K562 (cell line): ENCODE results near the gene EDDM13. TPM values are rescaled to one million over a fixed set of nuclear protein-coding genes. Genes with fewer than 3 reads are reported as not detected.

Experiments used
- ATAC-seq: fragments of 200-7000 bp; cut with Tn5 transposase; 3 replicates; pipeline ENCODE4 v1.9.1; 2020; ENCODE audit warnings: moderate library complexity
- BruUV-seq: library from RNA; stranded (reverse); fragments of 400-500 nt; replicated peaks from 2 replicates; lab custom pipeline; 2021; lab: Mats Ljungman, UMichigan
- CTCF ChIA-PET: fragments of 300-600 bp; formaldehyde crosslinking; extraction: SDS; loops from one replicate; lab custom pipeline; 2021; ENCODE audit warnings: low intra/inter-chr PET ratio; lab: Yijun Ruan, JAX
- POLR2A ChIA-PET: fragments of 300-600, 350-650 bp; sonication (Branson Sonifier 250); formaldehyde crosslinking; extraction: SDS; loops from one replicate; lab custom pipeline; 2021; ENCODE audit warnings: antibody characterized with exemption, inconsistent platforms; lab: Yijun Ruan, JAX
- DNase-seq, 4 experiments: peaks; one replicate each; pipeline versions ENCODE4 v3.0.0 to v3.0.0-alpha.2; 2011 to 2018; ENCODE audit warnings: low spot score in 3 of 4, mixed read lengths in 3 of 4; ENCODE audit errors: extremely low read depth in 1 of 4
- FAIRE-seq: peaks from 2 replicates; lab custom pipeline; 2011; peaks lifted over from hg19 to GRCh38; lab: Jason Lieb, UNC
- H2AFZ ChIP-seq: 2 replicates; pipeline ENCODE4 v1.6.0; 2011; ENCODE audit warnings: low read depth, low read length, control low read depth, inconsistent platforms
- H3K27ac ChIP-seq: fragments of 200-600 bp; 3 replicates; pipeline ENCODE4 v1.8.0; 2011; ENCODE audit warnings: low read depth, mild to moderate bottlenecking, control low read depth, inconsistent platforms, low read length, moderate library complexity, mixed read lengths; ENCODE audit errors: extremely low read depth
- H3K27me3 ChIP-seq, 2 experiments: fragments of 300-600 bp in 1 of 2; 2 replicates in 1 of 2; 3 replicates in 1 of 2; pipeline versions ENCODE4 v1.6.0 to v1.8.0; 2011; ENCODE audit warnings: inconsistent platforms in 2 of 2, low read length in 2 of 2, mild to moderate bottlenecking in 1 of 2, mixed read lengths in 1 of 2, moderate library complexity in 1 of 2; ENCODE audit not compliant: control insufficient read depth in 2 of 2, insufficient read depth in 2 of 2
- H3K36me3 ChIP-seq: fragments of 300-600 bp; 3 replicates; pipeline ENCODE4 v1.8.0; 2011; ENCODE audit warnings: mild to moderate bottlenecking, low read length, inconsistent platforms; ENCODE audit not compliant: control insufficient read depth, insufficient read depth
- H3K4me1 ChIP-seq, 2 experiments: fragments of 200-600 bp in 1 of 2; replicated peaks in 1 of 2; 2 replicates in 1 of 2; 3 replicates in 1 of 2; pipeline versions ENCODE4 v1.5.1 to v1.8.0; 2011; ENCODE audit warnings: inconsistent platforms in 2 of 2, low read length in 2 of 2, mild to moderate bottlenecking in 1 of 2, mixed read lengths in 1 of 2, moderate library complexity in 1 of 2; ENCODE audit not compliant: control insufficient read depth in 2 of 2, insufficient read depth in 2 of 2
- H3K4me2 ChIP-seq: 2 replicates; pipeline ENCODE4 v1.6.1; 2011; ENCODE audit warnings: low read length, control low read depth, inconsistent platforms, mixed read lengths; ENCODE audit not compliant: insufficient read depth
- H3K4me3 ChIP-seq: fragments of 200-600 bp; sonication (generic), shearing (Covaris generic); 2 replicates; pipeline ENCODE4 v1.5.1; 2016; ENCODE audit warnings: control low read depth, inconsistent platforms
- H3K79me2 ChIP-seq: fragments of 200-600 bp; 3 replicates; pipeline ENCODE4 v1.8.0; 2011; ENCODE audit warnings: low read length, inconsistent platforms; ENCODE audit not compliant: control insufficient read depth, insufficient read depth
- H3K9ac ChIP-seq, 2 experiments: 2 replicates each; pipeline versions ENCODE4 v1.6.0 to v1.6.1; 2011; ENCODE audit warnings: low read depth in 2 of 2, low read length in 2 of 2, control low read depth in 1 of 2, inconsistent platforms in 1 of 2, mild to moderate bottlenecking in 1 of 2, mixed read lengths in 1 of 2; ENCODE audit not compliant: insufficient read depth in 1 of 2
- H3K9me1 ChIP-seq: one replicate; pipeline ENCODE4 v1.6.0; 2011; ENCODE audit warnings: inconsistent platforms, mild to moderate bottlenecking, low read length, moderate library complexity; ENCODE audit not compliant: control insufficient read depth, insufficient read depth
- H3K9me3 ChIP-seq: replicated peaks from 2 replicates; pipeline ENCODE4 v1.5.1; 2011; ENCODE audit warnings: low read depth, low read length, inconsistent platforms; ENCODE audit not compliant: control insufficient read depth, insufficient read depth
- H4K20me1 ChIP-seq: replicated peaks from 2 replicates; pipeline ENCODE4 v1.6.1; 2011; ENCODE audit warnings: low read length, inconsistent platforms, mixed read lengths; ENCODE audit not compliant: control insufficient read depth, insufficient read depth
- BRCA1 ChIP-seq, 2 experiments: fragments of 450-650 bp in 1 of 2; sonication (generic) in 1 of 2; formaldehyde crosslinking in 1 of 2; IDR thresholded peaks; 2 replicates each; pipeline versions ENCODE4 v1.5.0 to v1.6.1; 2017 to 2020; ENCODE audit warnings: mild to moderate bottlenecking in 1 of 2, missing genetic modification reagents in 1 of 2
- CBX3 ChIP-seq, 2 experiments: IDR thresholded peaks; 1 replicate in 1 of 2; 2 replicates in 1 of 2; pipeline ENCODE4 v1.6.1; 2012; ENCODE audit warnings: inconsistent platforms in 2 of 2, low read length in 2 of 2, borderline replicate concordance in 1 of 2, control low read depth in 1 of 2
- E2F8 ChIP-seq: fragments of 450-650 bp; IDR thresholded peaks from 2 replicates; pipeline ENCODE4 v1.7.1; 2018; ENCODE audit warnings: mild to moderate bottlenecking, low read depth; ENCODE audit not compliant: partially characterized antibody
- NELFE ChIP-seq: IDR thresholded peaks from 2 replicates; pipeline ENCODE4 v1.6.1; 2011; ENCODE audit warnings: mild to moderate bottlenecking; ENCODE audit not compliant: insufficient read depth, insufficient read length
- ZBTB1 ChIP-seq: sonication (generic); formaldehyde crosslinking; IDR thresholded peaks from 2 replicates; pipeline ENCODE4 v1.8.1; 2023; ENCODE audit warnings: missing genetic modification reagents, low read depth, mild to moderate bottlenecking, borderline replicate concordance
- ZNF212 ChIP-seq: fragments of 450-650 bp; formaldehyde crosslinking; IDR thresholded peaks from 2 replicates; pipeline ENCODE4 v1.4.0; 2020; ENCODE audit warnings: mild to moderate bottlenecking
- WGBS: fragments of 100-300 bp; shearing (Covaris generic); methylation state at CpG from one replicate; pipeline ENCODE4 v1.1.6; 2016; ENCODE audit warnings: low coverage, mixed read lengths; ENCODE audit not compliant: insufficient coverage; ENCODE audit errors: missing lambda C conversion rate; 5-methylcytosine and 5-hydroxymethylcytosine counted together
- in situ Hi-C: fragments of 300-500 bp; cut with MboI; formaldehyde crosslinking; loops from 4 replicates; pipeline ENCODE4 v1.15.0; 2018; ENCODE audit warnings: inconsistent platforms, mixed read lengths
- intact Hi-C: fragments of 100-400 bp; cut with micrococcal nuclease; formaldehyde crosslinking; loops from 2 replicates; pipeline ENCODE4 v1.14.2; 2022
- polyA plus RNA-seq, 8 experiments: library from polyadenylated mRNA; depleted of rRNA in 4 of 8; stranded (reverse) in 5 of 8; unstranded in 3 of 8; fragments of >200 nt; fragmentation: Nextera tagmentation in 2 of 8; fragmentation: Illumina TruSeq in 1 of 8; extraction: Ambion mirVana in 2 of 8; extraction: Trizol in 1 of 8; gene quantifications; 2 replicates each; pipeline versions ENCODE4 v1.2.1 to v1.2.3, GENCODE V29; 2011 to 2014; ENCODE audit warnings: inconsistent platforms in 1 of 8, missing spikeins in 1 of 8
- total RNA-seq, 7 experiments: library from RNA; depleted of rRNA in 6 of 7; stranded (reverse); fragments of >200 nt in 6 of 7; fragmentation: Illumina TruSeq in 2 of 7; extraction: Trizol in 2 of 7; gene quantifications; 2 replicates each; pipeline versions ENCODE4 v1.2.1 to v1.2.3, GENCODE V29; 2011 to 2021; ENCODE audit warnings: low replicate concordance in 1 of 7
- TF ChIP-seq, protein P1 (sequence below), 3 experiments: IDR thresholded peaks in 2 of 3; conservative IDR thresholded peaks in 1 of 3; 2 replicates each; pipeline ENCODE4 v1.5.1; 2011 to 2012; ENCODE audit warnings: low read length in 3 of 3, mild to moderate bottlenecking in 3 of 3, control low read depth in 2 of 3, improper control_type of control experiment in 1 of 3, inconsistent platforms in 1 of 3, low read depth in 1 of 3, mixed read lengths in 1 of 3, moderate library complexity in 1 of 3; ENCODE audit not compliant: insufficient read depth in 2 of 3

The EDDM13 gene
- total and polyA plus RNA-seq, 9 of the 15 experiments (the other 6 are each of a cell fraction or from before 2014, with no cell fraction given), result 2.0 to 7.7 (median 4.1) TPM

GRCh38 chr19:56299688-56300087 lies 27.1 kb downstream of the EDDM13 start (continued):
- TF ChIP-seq E2F8 (no peak), ZBTB1 (CRISPR knock-in tag) (no peak), BRCA1 (IDR thresholded peaks at IDR 0.05) (no peak), BRCA1 (CRISPR knock-in tag; IDR thresholded peaks at IDR 0.05) (no peak), ZNF212 (CRISPR knock-in tag) (no peak), NELFE (no peak)

DNA sequence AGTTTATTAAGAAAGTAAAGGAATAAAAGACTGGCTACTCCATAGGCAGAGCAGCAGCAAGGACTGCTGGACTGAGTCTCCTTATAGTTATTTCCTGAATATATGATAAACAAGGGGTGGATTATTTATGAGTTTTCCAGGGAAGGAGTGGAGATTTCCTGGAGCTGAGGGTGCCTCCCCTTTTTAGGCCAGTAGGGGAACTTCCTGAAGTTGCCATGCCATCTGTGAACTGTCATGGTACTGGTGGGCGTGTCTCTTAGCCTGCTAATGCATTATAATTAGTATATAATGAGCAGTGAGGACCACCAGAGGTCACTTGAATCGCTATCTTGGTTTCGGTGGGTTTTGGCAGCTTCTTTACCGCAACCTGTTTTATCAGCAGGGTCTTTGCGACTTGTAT lies 28.6 kb downstream of the EDDM13 start:
- Histone ChIP-seq H3K9ac (no peak overlapping the region), H3K27ac (no peak overlapping the region)

More for the DNA sequence above, 28.6 kb downstream of the EDDM13 start:
- no TSS peak for BruUV-seq
- no peaks in the 10 kb centered on the region; the same call in 2 of the 3 replicates for H3K79me2 ChIP-seq
- ATAC-seq (no peak), DNase-seq (no peak), FAIRE-seq (peak; percentile 6)
- no peaks in the 10 kb centered on the region for H3K27me3 ChIP-seq
- ChIA-PET CTCF (interaction anchor here (0.5 kb wide), 1 partner anchor 11 kb away, joined by 3 read pairs; no protein-coding TSS in a partner anchor), POLR2A (interaction anchor here (0.7 to 1.2 kb wide), 2 partner anchors 19 to 840 kb away, joined by 3 to 4 read pairs; partner anchors contain the start of gene ISOC2)
- H3K9me1 ChIP-seq, result peaks cover 2% of the 10 kb centered on the region
- TF ChIP-seq, protein P1, sequence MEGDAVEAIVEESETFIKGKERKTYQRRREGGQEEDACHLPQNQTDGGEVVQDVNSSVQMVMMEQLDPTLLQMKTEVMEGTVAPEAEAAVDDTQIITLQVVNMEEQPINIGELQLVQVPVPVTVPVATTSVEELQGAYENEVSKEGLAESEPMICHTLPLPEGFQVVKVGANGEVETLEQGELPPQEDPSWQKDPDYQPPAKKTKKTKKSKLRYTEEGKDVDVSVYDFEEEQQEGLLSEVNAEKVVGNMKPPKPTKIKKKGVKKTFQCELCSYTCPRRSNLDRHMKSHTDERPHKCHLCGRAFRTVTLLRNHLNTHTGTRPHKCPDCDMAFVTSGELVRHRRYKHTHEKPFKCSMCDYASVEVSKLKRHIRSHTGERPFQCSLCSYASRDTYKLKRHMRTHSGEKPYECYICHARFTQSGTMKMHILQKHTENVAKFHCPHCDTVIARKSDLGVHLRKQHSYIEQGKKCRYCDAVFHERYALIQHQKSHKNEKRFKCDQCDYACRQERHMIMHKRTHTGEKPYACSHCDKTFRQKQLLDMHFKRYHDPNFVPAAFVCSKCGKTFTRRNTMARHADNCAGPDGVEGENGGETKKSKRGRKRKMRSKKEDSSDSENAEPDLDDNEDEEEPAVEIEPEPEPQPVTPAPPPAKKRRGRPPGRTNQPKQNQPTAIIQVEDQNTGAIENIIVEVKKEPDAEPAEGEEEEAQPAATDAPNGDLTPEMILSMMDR (IDR thresholded peaks at IDR 0.05 in 2 of 3, conservative IDR thresholded peaks at IDR 0.05 in 1 of 3; ENCODE audit: insufficient read depth in 2 of 3, low read depth in 1 of 3, low read length in 3 of 3), result peak in 1 of 3 experiments; percentile 19; a peak in 1 of 6 replicates
- TF ChIP-seq CBX3 (IDR thresholded peaks at IDR 0.05; ENCODE audit: borderline replicate concordance in 1 of 2, low read length in 2 of 2), result no peak
- intact Hi-C loops (no loop called here), in situ Hi-C loops (loop anchor here (25.0 kb wide), 1 partner anchor 664 kb away; the partner anchor contains the start of genes CCDC106, ZNF580 and ZNF581)
- H3K4me3 ChIP-seq, result no peak overlapping the region
- H3K9me3 ChIP-seq, result no peaks in the 10 kb centered on the region
- 73% methylated on average over 4 of the region's 5 CpGs for WGBS
- H3K4me1 ChIP-seq, result peaks cover 4 to 19% of the 10 kb centered on the region in 2 experiments; a peak in 4 of 5 replicates
- H2AFZ ChIP-seq, result no peak overlapping the region
- peaks cover 27% of the 10 kb centered on the region; the same call in 2 of the 3 replicates for H3K36me3 ChIP-seq
- H4K20me1 ChIP-seq, result no peaks in the 10 kb centered on the region
- H3K4me2 ChIP-seq, result no peak overlapping the region
